Inferior parietal cortex (tissue), 1 donor: ENCODE measurements around the gene AHRR.
A peak's percentile ranks its signal among the peaks of the same experiment; 100 is the strongest.

Experiments used
- DNase-seq: peaks from one replicate; pipeline ENCODE4 v3.0.0-alpha.2; 2016; ENCODE audit errors: extremely low spot score

The AHRR gene

DNA sequence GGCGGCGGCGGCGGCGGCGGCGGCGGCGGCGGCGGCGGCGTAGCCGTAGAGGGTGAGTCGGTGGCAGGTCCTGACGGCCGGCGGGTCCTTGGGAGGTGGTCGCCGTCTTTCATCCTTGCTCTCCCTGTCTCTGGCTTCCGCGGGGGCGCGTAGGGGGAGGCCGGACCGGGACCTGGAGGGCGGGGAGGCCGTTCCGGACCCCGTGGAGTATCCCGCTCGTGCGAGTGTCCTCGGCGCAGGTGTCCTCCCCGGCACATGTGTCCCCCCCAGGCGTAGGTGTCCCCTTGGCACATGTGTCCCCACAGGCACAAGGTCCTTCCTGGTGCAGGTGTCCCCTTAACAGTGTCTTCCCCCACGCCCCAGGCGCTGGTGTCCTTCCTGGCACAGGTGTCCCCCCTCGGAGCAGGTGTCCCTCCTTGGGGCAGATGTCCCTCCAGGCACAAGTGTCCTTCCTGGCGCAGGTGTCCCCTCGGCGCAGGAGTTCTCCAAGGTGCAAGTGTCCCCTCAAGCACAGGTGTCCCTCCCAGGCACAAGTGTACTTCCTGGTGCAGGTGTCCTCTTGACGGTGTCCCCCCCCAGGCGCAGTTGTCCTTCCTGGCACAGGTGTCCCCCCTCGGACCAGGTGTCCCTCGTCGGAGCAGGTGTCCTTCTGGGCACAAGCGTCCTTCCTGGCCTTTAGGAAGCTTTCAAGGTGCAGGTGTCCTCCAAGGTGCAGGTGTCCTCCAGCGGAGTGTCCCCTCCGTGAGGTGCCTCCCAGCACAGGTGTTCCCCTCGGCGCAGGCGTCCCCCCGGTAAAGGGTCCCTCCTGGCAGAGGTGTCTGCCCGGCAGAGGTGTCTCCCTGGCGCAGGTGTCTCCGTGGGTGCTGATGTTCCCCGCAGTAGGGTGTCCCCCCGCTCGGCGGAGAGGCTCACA is 122.0 kb downstream of the AHRR start:
- DNase-seq = no peak

DNA sequence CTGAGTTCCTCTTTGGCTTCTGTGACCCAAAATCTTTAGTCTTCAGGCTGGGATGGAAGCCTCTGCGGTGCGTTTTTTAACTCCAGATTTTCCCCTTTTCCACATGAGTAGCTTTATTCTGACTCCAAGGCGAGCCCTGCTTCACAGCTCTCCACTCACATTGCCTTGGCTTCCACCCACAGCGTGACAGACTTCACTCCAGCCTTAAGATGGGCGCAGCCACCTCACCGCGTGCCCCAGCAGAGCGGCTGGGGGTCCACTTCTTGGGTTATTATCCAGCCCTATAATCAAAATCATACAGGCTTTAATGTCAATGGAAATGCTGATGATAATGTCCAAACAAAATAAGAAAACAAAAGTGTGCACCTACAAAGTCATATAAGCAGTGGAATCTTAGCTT is 122.7 kb downstream of the AHRR start:
- DNase-seq = no peak

- DNase-seq = no peak
Measured at GRCh38 chr5:445591-445990, 124.1 kb downstream of the AHRR start.

DNA sequence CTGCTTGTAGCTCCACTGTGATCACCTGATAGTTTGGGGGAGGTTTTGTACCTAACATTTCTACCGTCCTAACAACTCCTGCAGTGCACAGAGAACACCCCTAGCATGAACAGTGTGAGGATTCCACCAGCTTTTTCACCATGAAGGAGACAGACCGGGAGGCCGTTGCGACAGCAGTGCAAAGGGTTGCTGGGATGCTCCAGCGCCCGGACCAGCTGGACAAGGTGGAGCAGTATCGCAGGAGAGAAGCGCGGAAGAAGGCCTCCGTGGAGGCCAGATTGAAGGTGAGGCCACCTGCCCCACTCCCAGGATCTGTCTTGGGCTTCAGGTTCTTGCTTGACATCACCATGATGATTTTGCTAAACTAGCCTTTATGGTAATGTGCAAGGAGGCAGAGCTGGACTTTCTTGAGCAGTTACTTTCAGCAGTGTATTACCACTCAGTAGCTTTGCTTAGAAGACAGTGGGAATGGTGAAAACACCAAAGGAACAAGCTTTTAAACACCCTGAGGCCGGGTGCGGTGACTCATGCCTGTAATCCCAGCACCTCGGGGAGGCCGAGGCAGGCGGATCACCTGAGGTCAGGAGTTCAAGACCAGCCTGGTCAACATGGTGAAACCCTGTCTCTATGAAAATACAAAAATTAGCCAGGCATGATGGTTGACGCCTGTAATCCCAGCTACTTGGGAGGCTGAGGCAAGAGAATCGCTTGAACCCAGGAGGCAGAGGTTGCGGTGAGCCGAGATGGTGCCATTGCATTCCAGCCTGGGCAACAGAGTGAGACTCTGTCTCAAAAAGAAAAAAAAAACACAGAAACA is 124.8 kb downstream of the AHRR start:
- no peak for DNase-seq

GRCh38 chr5:446883-447263 is 125.4 kb downstream of the AHRR start:
- DNase-seq = peak; percentile 53

DNA sequence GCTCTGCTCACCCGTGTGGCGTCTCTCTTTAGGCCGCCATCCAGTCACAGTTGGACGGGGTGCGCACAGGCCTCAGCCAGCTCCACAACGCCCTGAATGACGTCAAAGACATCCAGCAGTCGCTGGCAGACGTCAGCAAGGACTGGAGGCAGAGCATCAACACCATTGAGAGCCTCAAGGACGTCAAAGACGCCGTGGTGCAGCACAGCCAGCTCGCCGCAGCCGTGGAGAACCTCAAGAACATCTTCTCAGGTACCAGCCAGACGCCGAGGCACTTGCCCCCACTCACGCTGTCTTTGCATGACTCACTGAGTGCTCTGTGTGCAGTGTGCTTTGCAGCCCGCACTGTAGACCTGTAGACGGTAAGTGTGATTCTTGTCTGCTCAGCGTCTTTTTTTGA is 126.0 kb downstream of the AHRR start:
- no peak for DNase-seq

- DNase-seq = no peak
Measured at GRCh38 chr5:448061-448765, 126.7 kb downstream of the AHRR start.

DNA sequence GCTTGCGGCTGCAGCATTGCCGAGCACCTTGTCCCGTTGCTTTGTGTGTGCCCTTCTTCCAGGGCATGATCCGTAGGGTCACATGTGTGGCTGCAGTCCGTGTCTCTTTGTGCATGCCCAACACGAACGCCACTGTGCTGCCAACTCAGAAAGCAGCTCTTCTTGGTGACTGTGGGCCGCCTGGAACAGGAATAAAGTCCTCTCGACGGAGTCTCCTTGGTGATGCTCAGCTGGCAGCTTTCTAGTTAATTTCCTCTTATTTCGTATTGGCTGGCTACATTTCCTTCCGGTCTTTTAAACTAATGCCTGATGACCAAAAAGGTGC is 127.2 kb downstream of the AHRR start:
- DNase-seq = no peak

DNA sequence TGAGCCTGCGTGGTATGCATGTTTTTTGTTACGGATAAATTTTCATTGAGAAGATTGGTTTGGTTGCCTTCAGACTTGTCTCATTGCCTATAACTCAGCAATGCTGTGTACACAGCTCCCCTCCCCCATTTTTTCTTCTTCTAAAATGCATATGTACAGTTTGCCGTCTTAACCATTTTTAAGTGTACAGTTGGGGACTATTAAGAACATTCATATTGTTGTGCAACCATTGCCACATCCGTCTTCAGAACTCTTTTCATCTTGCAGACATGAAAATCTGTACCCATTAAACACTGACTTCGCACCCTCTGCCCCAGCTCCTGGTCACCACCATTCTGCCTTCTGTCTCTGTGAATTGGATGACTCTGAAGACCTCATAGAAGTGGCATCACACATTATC is 127.6 kb downstream of the AHRR start:
- no peak for DNase-seq

DNA sequence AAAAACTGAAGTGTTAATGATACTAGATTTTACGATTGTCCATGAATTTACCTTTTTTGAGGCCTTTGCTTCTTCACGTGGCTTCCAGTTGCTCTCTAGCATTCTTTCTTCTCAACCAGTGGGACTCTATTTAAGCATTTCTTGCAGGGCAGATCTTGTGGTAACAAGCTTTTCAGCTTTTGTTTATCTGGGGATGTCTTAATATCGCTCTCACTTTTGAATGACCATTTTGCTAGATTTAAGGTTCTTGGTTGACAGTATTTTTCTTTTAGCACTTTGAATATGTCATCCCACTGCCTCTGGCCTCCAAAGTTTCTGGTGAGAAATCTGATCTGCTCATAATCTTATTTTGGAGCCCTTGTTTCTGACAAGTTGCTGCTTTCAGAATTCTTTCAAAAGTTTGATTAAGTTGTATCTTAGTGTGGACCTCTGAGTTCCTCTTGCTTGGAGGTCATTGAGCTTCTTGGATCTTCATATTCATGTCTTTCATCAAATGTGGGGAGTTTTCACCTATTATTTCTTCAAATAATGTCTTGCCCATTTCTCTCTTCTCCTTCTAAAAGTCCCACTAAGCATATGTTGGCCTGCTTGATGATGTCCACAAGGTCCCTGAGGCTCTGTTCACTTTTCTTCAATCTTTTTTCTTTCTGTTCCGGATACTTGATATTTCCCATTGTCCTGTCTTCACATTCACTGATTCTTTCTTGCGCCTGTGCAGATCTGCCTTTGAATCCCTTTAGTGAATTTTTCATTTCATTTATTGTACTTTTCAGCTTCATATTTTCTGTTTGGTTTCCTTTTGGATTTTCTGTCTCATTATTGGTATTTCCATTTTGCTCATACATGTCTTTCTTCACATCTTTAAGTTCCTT is 130.3 kb downstream of the AHRR start:
- DNase-seq = no peak

GRCh38 chr5:452978-453710 is 131.6 kb downstream of the AHRR start:
- DNase-seq = no peak

DNA sequence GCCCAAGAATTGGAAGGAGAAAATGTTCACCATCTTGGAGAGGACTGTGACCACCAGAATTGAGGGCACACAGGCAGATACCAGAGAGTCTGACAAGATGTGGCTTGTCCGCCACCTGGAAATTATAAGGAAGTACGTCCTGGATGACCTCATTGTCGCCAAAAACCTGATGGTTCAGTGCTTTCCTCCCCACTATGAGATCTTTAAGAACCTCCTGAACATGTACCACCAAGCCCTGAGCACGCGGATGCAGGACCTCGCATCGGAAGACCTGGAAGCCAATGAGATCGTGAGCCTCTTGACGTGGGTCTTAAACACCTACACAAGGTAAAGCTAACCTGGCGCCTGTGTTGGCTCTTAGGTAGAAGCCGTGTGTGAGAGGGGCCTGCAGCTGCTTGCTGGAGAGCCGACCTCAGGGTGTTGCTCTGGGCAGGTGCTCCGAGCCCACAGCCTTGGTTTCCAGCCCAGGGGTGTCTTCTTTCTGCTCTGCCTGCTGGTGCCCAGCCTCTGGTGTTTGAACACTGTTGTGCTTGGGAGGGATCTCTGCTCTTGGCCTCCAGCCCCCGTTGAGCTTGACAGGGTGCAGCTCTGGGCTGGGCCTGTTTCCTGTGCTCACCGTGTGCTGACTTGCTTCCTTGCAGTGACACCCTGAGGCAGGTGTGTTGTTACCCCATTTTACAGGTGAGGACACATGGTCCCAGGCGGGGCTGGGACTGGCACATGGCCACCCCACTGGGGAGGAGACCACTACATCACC is 132.4 kb downstream of the AHRR start:
- no peak for DNase-seq

- no peak for DNase-seq
Measured at GRCh38 chr5:454936-455335, 133.4 kb downstream of the AHRR start.

DNA sequence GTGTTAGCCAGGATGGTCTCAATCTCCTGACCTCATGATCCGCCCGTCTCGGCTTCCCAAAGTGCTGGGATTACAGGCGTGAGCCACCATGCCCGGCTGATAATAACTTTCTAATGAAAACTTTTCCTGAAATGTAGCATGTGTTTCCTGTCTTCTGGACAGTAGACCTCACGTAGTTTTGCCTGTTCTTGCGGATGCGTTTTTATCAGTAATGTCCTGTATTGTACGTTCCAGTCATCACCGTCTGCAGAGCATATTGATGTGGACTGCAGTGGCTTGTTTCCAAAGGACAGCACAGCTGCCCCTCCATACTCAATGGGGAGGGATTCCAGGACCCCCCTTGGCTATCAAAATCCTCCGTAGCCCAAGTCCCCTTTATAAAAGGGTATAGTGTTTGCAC is 134.3 kb downstream of the AHRR start:
- DNase-seq = no peak

- DNase-seq = no peak
Measured at GRCh38 chr5:456351-457194, 135.1 kb downstream of the AHRR start.

GRCh38 chr5:457195-457961 is 135.9 kb downstream of the AHRR start:
- no peak for DNase-seq

- DNase-seq = no peak
Measured at GRCh38 chr5:458547-459353, 137.2 kb downstream of the AHRR start.
